Fibroblast of skin of scalp (primary cell): ENCODE data around the gene NRF1.

ENCODE experiments used
- DNase-seq: peaks from one replicate; pipeline ENCODE4 v3.0.0-alpha.2; 2013

NRF1 gene

DNA sequence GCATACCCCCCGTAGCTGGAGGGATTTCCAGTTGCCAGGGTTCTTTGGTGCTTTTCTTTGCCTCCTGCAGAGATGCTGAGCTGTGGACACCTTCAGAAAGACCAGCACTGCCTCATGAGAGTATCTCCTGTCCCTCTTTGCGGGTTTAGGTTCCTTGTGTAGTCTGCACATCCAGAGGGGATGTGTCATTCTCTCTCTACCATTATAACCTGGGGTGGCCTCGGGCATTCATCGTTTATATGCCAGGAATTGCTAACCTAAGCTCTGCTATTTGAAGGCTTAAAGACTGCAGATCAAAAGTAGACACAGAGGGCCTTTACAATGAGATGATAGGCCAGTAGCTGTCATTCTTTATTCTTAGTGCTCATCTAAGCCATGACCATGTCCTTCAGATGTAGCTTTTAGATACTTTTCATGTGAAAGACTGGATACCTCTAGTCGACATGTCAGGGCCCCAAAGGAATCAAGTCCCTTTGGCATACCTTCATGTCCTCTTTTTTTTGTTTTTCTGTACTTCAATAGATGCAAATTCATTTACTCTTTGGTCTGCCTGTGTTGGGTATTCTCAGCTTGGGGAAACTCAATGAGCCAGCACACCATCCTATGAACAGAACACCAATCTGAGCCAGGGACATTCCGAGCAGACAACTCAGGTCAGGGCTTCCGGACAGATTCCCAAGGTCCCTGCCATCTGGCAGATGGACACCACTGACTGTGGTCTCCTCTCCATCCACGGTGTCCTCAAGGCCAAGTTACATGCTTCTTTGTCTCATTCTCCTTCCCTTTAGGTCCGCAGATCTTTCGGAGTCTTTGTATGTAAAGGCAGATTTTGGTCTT, 129.3 kb downstream of the NRF1 start:
- DNase-seq, result no peak

DNA sequence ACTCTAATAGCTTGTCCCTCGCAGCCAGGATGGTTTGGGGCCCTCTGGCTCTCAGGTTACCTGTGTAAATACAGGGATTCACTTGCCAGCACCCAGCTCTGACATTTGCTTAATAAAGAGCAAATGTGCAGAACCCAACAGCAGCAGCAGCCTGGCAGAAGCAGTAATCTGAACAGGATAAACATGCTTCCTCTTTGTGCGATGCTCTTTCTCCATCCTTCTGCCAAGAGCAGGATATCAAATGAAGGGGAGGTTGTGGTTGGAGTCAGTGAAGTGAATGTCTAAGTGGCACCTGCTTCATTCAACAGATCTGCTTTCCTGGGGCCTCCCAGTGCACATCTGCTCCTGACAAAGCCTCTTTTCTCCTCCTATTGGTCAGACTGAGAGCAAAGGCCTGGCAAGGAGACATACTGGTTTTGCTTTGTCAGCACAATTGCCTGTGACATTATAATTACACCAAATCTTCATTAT, 130.3 kb downstream of the NRF1 start:
- DNase-seq, result no peak

DNA sequence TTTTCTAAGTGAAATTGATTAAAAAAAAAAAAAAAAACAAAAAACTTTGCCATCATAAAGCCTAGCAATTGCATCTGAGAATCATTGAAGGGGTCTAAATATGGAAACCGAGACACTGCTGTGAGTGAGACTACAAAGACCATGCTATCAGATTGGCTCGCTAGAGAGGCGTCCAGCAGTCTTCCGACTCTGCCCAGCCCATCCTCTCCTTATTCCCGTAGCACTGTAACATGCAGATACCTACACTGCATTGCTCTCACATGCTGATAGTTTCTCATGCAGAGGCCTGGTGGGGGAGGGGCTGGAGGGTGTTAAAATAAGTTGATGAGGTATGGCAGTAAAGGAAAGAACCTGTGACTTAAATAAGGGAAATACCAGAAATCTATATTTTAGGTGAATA, 130.7 kb downstream of the NRF1 start:
- DNase-seq, result no peak

DNA sequence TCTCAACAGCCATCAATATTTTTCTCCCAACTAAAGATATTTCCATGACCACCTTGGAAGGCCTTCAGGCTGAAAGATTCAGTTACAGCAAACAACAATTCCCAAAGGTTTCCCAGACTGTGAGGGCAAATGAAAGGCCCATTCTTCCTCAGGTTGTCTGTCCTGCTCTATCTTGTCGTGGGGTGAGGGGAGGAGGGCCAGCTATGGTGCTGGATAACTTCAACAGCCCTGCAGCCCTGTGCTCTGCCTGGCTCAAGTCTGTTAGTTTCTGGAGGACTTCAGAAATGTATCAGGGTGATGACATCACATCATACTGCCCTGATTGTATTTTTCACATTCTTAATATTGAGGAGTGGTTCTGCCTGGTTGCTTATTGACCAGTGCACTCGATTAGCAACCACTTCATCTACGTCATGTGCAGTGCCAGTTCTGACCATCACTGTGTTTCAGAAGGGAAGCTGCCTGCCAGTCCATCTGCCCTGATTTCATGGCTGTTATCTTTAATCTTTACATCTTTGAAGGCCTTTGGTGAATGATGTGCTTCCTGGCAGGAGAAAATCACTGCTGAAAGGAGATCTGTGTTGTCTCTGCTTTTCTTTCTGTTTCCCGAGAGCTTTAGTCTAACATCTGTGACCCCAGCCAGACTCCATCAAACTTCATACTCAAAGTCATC, 135.5 kb downstream of the NRF1 start:
- DNase-seq, result no peak

DNA sequence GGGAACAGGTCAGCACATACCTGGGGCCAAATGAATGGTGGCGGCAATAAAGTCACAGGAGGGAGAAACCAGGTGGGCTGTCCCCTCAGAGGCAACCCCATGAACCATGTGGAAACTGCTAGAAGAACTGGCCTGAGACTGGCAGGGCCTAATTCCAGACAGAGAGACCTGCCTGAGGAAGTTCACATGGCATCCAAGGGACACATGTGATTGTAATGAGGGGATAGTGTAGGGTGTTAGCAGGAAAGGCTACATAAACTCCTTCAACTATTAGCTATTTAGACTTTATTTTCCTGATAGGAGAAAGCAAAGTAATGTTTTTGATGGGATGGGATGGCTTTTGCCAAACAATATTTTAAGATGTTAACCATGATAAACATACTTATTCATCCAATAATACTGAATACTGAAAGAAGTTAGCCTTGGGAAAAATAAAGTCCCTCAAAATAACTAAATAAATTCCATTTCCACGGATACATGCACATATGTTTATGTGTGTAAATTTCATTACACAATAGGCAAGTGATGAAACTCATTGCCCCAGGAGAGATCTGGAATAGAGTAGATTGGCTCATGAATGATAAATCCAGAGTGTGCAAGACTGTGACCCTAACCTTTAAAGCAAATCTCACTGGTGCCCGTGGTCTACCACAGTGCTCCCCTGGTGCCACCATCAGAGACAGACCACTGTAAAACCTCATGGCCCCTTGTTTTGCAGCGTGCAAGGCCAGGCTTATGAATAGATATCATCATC, 137.0 kb downstream of the NRF1 start:
- DNase-seq, result no peak

DNA sequence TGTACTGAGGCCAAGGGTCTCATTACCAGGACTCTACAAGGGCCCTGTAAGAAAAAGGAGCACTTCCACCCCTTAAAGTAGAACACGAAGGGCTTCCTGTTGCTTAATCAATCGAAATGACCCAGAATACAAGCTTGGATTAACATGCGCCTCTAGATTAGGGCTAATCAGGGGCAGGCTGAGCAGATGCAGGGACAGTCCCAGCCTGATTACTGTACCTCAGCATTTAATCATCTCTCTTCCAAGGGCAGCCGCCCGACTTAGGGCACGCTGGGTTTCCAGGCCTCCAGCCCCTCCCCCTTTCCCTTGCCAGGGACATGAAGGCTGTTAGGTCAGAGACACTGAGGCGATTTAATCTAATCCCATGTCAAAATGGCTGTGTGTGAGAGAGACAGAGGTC, 138.6 kb downstream of the NRF1 start:
- DNase-seq, result no peak

DNA sequence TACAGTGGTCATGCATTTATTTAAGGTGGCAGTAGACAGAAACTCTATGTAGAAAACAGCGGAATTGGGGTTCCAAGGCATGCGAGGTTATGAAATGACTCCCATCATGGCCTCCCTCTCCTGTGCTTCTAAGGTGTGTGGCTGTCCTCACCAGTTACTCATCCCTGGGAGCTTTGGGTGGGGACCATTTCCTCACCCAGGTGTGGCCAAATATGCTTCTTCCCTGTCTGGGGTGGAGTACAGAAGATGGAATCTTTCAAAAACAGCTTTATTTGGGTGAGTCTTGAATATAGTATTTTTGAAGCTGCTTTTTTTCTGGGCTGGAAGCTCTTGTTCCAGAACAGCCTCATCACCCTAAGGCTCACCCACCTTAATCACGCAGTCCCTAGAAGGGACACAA, 139.0 kb downstream of the NRF1 start:
- no peak for DNase-seq

DNA sequence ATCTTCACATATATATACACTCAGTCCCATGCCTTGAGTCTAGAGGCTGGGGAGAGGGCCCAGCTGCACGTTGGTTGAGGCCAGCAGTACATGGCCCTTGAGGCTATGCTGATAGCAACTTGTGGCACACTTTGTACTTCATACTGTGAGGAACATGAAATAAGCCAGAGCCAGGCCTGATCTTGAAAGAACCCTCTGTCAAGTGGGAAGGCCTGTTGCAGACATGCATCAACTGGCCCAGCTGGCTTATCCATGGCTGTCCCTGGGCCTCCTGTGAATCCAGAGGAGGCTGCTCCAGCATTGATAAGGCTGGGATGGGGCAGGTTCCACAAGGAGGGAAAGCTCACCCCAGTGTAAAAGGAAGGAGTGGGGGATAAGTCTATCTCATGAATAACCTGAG, 140.4 kb downstream of the NRF1 start:
- DNase-seq, result no peak

DNA sequence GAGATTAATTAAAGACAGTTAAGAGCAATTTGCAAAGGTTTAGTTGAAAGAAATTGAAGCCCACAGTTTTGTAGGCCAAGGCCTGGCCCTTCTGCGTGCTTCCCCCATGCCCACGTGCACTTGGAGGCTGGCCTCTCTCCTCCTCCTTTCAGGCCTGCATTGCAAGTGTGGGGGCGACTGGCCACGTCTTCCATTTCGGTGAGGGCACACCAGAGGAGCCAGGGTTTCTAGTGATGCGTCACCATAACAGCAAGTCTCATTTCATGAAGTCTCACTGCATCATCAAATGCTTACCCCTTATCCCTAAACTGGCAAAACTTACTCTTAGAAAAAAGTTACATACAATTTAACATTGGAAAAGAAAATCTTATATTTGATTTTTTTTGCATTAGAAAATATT, 141.2 kb downstream of the NRF1 start:
- no peak for DNase-seq

DNA sequence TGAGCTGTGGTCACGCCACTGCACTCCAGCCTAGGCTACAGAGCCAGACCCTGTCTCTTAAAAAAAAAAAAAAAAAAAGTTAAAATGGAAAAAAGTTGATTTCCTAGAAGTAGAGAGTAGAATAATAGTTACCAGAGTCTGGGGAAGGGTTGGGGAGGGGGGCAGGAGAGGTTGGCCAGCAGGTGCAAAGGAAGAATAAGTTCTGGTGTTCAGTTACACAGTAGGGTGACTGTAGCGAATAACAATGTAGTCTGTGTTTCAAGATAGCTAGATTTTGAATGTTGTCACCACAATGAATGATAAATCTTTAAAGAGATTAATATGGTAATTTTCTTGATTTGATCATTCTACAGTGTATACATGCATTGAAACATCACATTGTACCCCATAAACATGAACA, 142.9 kb downstream of the NRF1 start:
- DNase-seq, result no peak

DNA sequence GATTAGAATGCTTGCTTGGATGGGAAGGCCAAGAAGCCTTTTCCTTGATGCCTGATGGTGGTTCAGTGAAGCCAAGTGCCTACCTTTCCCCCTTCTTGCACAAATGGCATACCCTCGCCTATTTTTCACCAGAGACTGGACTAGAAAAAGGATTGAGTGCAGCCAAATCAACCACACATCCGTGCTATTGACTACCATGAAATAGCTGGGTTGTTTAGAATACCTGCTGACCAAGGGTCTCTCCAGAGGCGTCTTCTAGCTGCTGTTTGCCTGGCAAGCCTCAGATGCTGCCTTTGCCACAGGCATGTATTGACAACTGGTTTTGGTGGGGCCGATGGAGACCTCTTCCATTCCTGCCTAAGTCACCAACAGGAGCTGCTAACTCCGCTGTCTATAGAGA, 146.5 kb downstream of the NRF1 start:
- no peak for DNase-seq

DNA sequence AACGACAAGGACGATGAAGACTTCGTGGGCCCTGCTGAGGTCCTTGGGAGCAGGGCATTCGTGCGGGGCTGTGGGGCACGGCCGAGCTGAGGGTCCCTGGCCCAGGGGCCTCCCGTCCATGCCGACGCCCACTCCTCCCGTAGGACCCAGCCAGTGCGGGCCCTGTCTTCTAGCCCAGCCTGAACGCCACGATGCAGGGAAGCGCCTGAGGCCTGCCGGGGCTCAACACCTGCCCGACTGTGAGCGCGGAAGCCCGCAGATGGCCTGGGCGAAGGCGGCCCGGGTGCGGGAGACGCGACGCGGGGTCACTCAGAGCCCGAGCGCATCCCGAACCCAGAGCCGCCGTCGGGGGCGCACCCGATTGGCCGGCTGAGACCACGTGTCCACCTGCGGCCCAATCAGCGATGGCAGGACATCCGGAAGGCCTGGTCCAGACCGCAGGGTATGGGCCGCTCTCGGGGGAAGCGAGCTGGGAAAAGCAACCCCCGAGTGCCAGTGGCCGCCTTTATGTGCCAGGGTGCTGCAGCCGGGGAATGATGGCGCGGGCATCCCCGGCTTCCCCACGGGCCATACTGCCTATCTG, 151.0 kb downstream of the NRF1 start:
- DNase-seq, result no peak

DNA sequence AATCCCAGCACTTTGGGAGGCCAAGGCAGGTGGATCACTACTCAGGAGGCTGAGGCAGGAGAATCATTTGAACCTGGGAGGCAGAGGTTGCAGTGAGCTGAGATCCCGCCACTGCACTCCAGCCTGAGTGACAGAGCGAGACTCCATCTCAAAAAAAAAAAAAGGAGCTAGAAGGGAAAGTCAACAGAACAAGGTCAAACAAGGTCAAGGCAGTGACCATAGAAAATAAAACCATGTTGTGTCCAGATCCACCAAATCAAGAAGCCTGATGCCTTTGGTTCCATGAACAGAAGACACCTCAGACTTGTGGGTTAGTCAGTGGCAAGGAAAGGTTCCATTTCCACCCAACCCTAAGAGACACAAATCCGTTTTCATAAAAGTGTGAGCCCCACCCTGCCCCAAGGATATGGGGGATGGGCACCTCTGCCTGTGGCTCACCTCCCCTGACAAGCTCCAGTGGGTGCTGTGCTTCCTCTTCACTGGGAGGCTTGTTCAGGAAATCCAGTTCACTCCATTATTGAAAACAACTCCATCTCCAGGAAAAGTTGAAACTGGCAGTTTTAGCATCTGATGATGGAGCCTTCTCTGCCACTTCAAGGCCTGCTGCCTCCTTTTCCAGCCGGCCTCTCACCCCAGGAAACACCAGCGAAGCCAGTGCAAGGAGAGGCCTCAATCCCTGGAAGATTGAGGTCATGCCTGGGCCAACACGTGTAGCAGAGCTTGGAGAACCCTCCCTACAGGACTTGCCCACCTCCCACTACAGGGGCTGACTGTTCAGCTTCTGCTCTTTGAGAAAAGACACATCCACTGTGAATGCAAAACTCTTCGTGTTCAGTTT, 152.9 kb downstream of the NRF1 start:
- no peak for DNase-seq

DNA sequence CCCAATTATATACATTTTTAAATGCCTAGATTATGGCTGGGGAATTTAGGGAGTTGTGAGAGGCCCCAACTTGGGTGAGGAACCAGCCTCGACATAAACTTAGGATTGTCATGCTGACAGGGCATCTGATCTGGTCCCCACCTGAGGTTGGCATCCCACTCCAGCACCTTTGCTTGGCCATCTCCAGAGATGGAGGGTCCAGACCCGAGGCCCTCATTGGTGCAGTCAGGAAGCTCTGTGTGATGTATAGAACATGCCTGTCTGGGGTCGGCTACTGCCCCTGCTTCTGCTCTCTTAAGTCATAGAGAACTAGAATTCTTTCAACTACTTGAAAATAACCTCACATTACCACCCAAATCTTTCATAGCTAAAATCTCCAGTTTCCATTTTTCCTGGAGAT, 153.8 kb downstream of the NRF1 start:
- no peak for DNase-seq

DNA sequence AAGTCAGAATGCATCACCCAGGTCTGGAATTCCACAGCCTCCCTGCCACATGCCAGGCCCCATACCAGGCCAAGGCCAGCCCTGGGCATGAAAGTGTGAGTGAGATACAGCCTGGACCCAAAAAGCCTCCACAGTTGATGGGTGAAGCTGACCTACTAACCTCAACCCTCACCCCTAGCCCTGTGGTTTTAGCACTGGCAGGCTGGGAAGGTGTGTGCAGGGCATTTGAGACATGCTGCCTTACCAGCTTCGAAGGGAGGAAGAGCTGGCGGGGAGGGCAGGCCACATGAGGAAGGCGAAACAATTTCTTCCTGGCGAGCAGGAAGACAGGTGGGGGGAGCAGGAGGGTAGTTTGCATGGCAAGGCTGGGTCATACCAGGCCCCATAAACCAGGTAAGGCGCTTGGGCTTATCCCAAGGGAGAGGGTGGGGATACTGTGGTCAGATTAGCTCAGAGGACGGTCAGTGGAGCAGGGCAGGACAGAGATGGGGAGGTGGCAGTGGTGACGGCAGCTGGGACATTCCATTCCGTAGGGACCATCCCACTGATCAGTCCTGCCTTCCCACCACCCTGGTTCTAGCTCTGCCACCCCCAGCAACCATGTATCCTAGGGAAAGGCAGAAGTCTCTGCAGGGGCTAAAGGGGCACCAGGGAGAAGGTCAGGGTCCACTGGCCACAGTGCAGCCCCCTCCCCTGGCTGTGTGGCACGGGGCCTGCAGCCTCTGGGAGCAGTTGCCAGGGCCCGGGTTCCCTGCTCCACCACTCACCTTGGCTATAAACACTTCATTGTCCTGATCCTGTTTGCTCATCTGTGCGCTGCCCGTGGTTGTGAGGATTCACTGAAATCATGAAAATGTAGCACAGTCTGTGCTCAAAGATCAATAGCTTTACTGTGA, 155.8 kb downstream of the NRF1 start:
- no peak for DNase-seq

DNA sequence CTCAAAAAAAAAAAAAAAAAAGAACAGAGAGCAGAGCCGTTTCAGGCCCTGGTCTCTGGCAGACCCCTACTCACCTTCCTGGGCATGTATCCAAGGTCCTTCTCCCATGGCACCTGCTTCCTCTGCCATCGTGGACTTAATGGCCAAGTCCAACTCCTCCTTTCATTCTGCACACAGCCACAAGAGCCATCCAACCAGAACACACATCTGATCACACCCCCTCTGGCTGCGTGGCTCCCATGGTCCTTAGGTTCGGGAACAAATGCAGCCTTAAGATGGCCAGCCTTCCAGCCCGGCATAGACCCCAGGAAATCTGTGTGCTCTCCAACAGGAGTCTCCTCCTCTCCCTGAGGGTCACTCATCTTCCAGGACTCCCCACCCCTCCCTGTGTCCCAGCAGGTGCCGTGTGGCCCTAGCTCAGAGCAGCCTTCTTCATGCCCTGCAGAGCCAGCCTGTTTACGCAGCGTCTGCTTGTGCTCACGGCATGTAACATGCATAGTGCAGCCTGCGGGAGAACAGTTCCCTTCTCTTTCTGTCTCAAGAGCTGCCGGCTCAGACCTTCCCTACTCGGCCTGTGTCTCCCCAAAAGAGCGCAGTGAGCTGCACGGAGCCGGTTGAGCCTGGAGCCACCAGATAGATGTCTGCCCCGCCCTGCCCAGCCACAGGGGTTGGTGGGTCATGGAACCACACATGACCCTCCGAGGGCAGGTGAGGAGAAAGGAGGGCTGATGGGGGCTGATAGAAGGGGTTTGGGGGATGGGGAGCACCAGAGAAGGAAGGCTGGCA, 157.3 kb downstream of the NRF1 start:
- DNase-seq, result no peak

DNA sequence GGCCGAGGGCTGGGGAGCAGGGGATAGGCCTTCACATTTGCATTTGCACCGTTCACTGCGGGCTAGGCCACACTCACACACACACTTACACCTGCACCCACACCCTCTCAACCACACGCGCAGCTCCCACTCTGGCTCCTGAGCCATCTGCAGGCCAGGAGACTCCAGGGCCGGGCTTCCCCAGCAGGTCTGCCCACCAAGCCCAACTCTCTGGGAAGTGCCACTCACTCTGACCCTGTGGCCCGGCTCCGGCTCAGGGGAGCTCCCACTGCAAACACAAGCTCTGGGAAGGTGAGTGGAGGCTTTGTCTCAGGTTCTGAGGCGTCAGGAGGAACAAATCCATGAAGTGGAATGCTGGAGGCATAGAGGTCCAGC, 157.9 kb downstream of the NRF1 start:
- DNase-seq, result no peak

DNA sequence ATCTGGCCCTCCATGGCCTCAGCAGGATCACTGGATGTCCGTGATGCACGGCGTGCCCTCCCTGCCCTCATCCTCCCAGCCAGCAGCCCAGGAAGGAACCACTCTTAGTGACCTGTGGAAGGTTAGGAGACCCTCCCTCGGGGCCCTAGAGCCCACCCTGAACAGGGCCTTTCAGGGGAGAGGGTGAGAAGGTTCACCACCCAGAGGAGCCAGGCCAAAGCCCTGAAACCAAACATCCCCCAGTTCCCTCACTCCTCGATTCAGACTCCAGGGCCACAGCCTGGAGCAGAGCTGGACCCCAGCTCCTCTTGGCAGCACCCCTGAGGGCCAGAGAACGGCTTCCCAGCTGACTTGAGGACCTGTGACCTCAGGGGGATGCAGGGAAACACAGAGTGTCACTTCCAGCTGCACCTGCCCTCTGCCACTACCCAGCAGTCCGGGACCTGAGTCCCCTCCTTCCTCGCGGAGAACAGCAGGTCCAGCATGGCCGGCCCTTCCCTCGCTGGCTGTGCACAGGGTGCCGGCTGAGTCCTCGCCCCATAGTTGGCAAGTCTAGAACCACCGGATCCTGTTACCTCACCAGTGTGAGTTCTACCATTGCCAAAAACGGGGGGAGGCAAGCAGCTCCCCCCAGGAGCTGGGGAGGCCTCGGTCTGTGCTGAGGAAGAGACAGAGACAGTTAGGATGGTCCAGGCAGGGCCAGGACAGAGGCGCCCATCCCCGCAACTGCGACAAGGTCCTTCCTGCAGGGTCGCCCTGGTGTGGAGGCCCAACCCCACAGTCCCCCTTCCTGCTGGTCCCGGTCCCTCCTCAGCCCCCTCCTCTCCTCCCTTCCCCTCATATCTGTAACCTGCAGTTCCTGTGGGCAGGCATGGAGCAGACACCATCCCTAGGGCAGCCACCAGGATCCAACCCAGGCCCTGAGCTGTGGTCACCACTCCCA, 158.6 kb downstream of the NRF1 start:
- DNase-seq, result no peak
